K562 (cell line): ENCODE measurements around the gene METAP2. TPM values are rescaled to one million over a fixed set of nuclear protein-coding genes. Genes with fewer than 3 reads are reported as not detected.
"Not testable (repeated sequence)": the region's sequence is repeated elsewhere in the genome, so short reads cannot be mapped to it uniquely, and the experiment has no call there.

Experiments
- ATAC-seq: fragments of 200-7000 bp; cut with Tn5 transposase; 3 replicates; pipeline ENCODE4 v1.9.1; 2020; ENCODE audit warnings: moderate library complexity
- BruUV-seq: library from RNA; stranded (reverse); fragments of 400-500 nt; replicated peaks from 2 replicates; lab custom pipeline; 2021; lab: Mats Ljungman, UMichigan
- CTCF ChIA-PET: fragments of 300-600 bp; formaldehyde crosslinking; extraction: SDS; loops from one replicate; lab custom pipeline; 2021; ENCODE audit warnings: low intra/inter-chr PET ratio; lab: Yijun Ruan, JAX
- POLR2A ChIA-PET: fragments of 300-600, 350-650 bp; sonication (Branson Sonifier 250); formaldehyde crosslinking; extraction: SDS; loops from one replicate; lab custom pipeline; 2021; ENCODE audit warnings: antibody characterized with exemption, inconsistent platforms; lab: Yijun Ruan, JAX
- DNase-seq, 4 experiments: peaks; one replicate each; pipeline versions ENCODE4 v3.0.0 to v3.0.0-alpha.2; 2011 to 2018; ENCODE audit warnings: low spot score in 3 of 4, mixed read lengths in 3 of 4; ENCODE audit errors: extremely low read depth in 1 of 4
- FAIRE-seq: peaks from 2 replicates; lab custom pipeline; 2011; peaks lifted over from hg19 to GRCh38; lab: Jason Lieb, UNC
- H2AFZ ChIP-seq: 2 replicates; pipeline ENCODE4 v1.6.0; 2011; ENCODE audit warnings: low read depth, low read length, control low read depth, inconsistent platforms
- H3K27ac ChIP-seq: fragments of 200-600 bp; 3 replicates; pipeline ENCODE4 v1.8.0; 2011; ENCODE audit warnings: low read depth, mild to moderate bottlenecking, control low read depth, inconsistent platforms, low read length, moderate library complexity, mixed read lengths; ENCODE audit errors: extremely low read depth
- H3K27me3 ChIP-seq, 2 experiments: fragments of 300-600 bp in 1 of 2; 2 replicates in 1 of 2; 3 replicates in 1 of 2; pipeline versions ENCODE4 v1.6.0 to v1.8.0; 2011; ENCODE audit warnings: inconsistent platforms in 2 of 2, low read length in 2 of 2, mild to moderate bottlenecking in 1 of 2, mixed read lengths in 1 of 2, moderate library complexity in 1 of 2; ENCODE audit not compliant: control insufficient read depth in 2 of 2, insufficient read depth in 2 of 2
- H3K36me3 ChIP-seq: fragments of 300-600 bp; 3 replicates; pipeline ENCODE4 v1.8.0; 2011; ENCODE audit warnings: mild to moderate bottlenecking, low read length, inconsistent platforms; ENCODE audit not compliant: control insufficient read depth, insufficient read depth
- H3K4me1 ChIP-seq, 2 experiments: fragments of 200-600 bp in 1 of 2; replicated peaks in 1 of 2; 2 replicates in 1 of 2; 3 replicates in 1 of 2; pipeline versions ENCODE4 v1.5.1 to v1.8.0; 2011; ENCODE audit warnings: inconsistent platforms in 2 of 2, low read length in 2 of 2, mild to moderate bottlenecking in 1 of 2, mixed read lengths in 1 of 2, moderate library complexity in 1 of 2; ENCODE audit not compliant: control insufficient read depth in 2 of 2, insufficient read depth in 2 of 2
- H3K4me2 ChIP-seq: 2 replicates; pipeline ENCODE4 v1.6.1; 2011; ENCODE audit warnings: low read length, control low read depth, inconsistent platforms, mixed read lengths; ENCODE audit not compliant: insufficient read depth
- H3K4me3 ChIP-seq: fragments of 200-600 bp; sonication (generic), shearing (Covaris generic); 2 replicates; pipeline ENCODE4 v1.5.1; 2016; ENCODE audit warnings: control low read depth, inconsistent platforms
- H3K79me2 ChIP-seq: fragments of 200-600 bp; 3 replicates; pipeline ENCODE4 v1.8.0; 2011; ENCODE audit warnings: low read length, inconsistent platforms; ENCODE audit not compliant: control insufficient read depth, insufficient read depth
- H3K9ac ChIP-seq, 2 experiments: 2 replicates each; pipeline versions ENCODE4 v1.6.0 to v1.6.1; 2011; ENCODE audit warnings: low read depth in 2 of 2, low read length in 2 of 2, control low read depth in 1 of 2, inconsistent platforms in 1 of 2, mild to moderate bottlenecking in 1 of 2, mixed read lengths in 1 of 2; ENCODE audit not compliant: insufficient read depth in 1 of 2
- H3K9me1 ChIP-seq: one replicate; pipeline ENCODE4 v1.6.0; 2011; ENCODE audit warnings: inconsistent platforms, mild to moderate bottlenecking, low read length, moderate library complexity; ENCODE audit not compliant: control insufficient read depth, insufficient read depth
- H3K9me3 ChIP-seq: replicated peaks from 2 replicates; pipeline ENCODE4 v1.5.1; 2011; ENCODE audit warnings: low read depth, low read length, inconsistent platforms; ENCODE audit not compliant: control insufficient read depth, insufficient read depth
- H4K20me1 ChIP-seq: replicated peaks from 2 replicates; pipeline ENCODE4 v1.6.1; 2011; ENCODE audit warnings: low read length, inconsistent platforms, mixed read lengths; ENCODE audit not compliant: control insufficient read depth, insufficient read depth
- C11orf30 ChIP-seq: fragments of 450-650 bp; IDR thresholded peaks from 2 replicates; pipeline ENCODE4 v1.6.1; 2016; ENCODE audit warnings: low read depth, mild to moderate bottlenecking
- DPF2 ChIP-seq: fragments of 450-650 bp; IDR thresholded peaks from 2 replicates; pipeline ENCODE4 v1.6.1; 2016
- HDAC3 ChIP-seq: fragments of 450-650 bp; IDR thresholded peaks from 2 replicates; pipeline ENCODE4 v1.6.1; 2018; ENCODE audit warnings: borderline replicate concordance, mild to moderate bottlenecking, moderate library complexity; ENCODE audit not compliant: partially characterized antibody
- MAFF ChIP-seq: IDR thresholded peaks from 2 replicates; pipeline ENCODE4 v1.6.1; 2012; ENCODE audit warnings: low read length, improper control_type of control experiment
- MAFG ChIP-seq: fragments of 450-650 bp; conservative IDR thresholded peaks from 2 replicates; pipeline ENCODE4 v1.6.1; 2016; ENCODE audit warnings: missing genetic modification characterization, missing compliant biosample characterization
- MAFK ChIP-seq: IDR thresholded peaks from 2 replicates; pipeline ENCODE4 v1.6.1; 2011; ENCODE audit warnings: low read length, improper control_type of control experiment
- PTTG1 ChIP-seq: fragments of 450-650 bp; IDR thresholded peaks from 2 replicates; pipeline ENCODE4 v1.6.1; 2016; ENCODE audit warnings: low read depth, mild to moderate bottlenecking, missing genetic modification characterization, missing compliant biosample characterization
- RAD21 ChIP-seq, 2 experiments: fragments of 250-450 bp in 1 of 2; fragments of 450-650 bp in 1 of 2; sonication (Bioruptor Pico) in 1 of 2; formaldehyde crosslinking in 1 of 2; IDR thresholded peaks in 1 of 2; conservative IDR thresholded peaks in 1 of 2; 2 replicates each; pipeline versions ENCODE4 v1.4.0 to v1.8.0; 2020 to 2022; ENCODE audit warnings: mild to moderate bottlenecking in 2 of 2, moderate library complexity in 1 of 2
- RBBP5 ChIP-seq: fragments of 200-600 bp; sonication (generic); IDR thresholded peaks from 2 replicates; pipeline ENCODE4 v1.6.1; 2012; ENCODE audit warnings: borderline replicate concordance, mild to moderate bottlenecking, low read length, control low read depth, inconsistent platforms; ENCODE audit not compliant: insufficient read depth, poor library complexity, severe bottlenecking
- TFAM ChIP-seq: fragments of 250-450 bp; sonication (Bioruptor Pico); conservative IDR thresholded peaks from 2 replicates; pipeline ENCODE4 v1.5.0; 2021; ENCODE audit warnings: mild to moderate bottlenecking, moderate library complexity
- ZNF316 ChIP-seq: fragments of 450-650 bp; IDR thresholded peaks from 2 replicates; pipeline ENCODE4 v1.6.1; 2016
- ZNF79 ChIP-seq: fragments of 250-450 bp; sonication (Bioruptor Pico); IDR thresholded peaks from 2 replicates; pipeline ENCODE4 v1.4.0; 2020; ENCODE audit warnings: low read depth, mild to moderate bottlenecking, moderate library complexity
- WGBS: fragments of 100-300 bp; shearing (Covaris generic); methylation state at CpG from one replicate; pipeline ENCODE4 v1.1.6; 2016; ENCODE audit warnings: low coverage, mixed read lengths; ENCODE audit not compliant: insufficient coverage; ENCODE audit errors: missing lambda C conversion rate; 5-methylcytosine and 5-hydroxymethylcytosine counted together
- in situ Hi-C: fragments of 300-500 bp; cut with MboI; formaldehyde crosslinking; loops from 4 replicates; pipeline ENCODE4 v1.15.0; 2018; ENCODE audit warnings: inconsistent platforms, mixed read lengths
- intact Hi-C: fragments of 100-400 bp; cut with micrococcal nuclease; formaldehyde crosslinking; loops from 2 replicates; pipeline ENCODE4 v1.14.2; 2022
- polyA plus RNA-seq, 8 experiments: library from polyadenylated mRNA; depleted of rRNA in 4 of 8; stranded (reverse) in 5 of 8; unstranded in 3 of 8; fragments of >200 nt; fragmentation: Nextera tagmentation in 2 of 8; fragmentation: Illumina TruSeq in 1 of 8; extraction: Ambion mirVana in 2 of 8; extraction: Trizol in 1 of 8; gene quantifications; 2 replicates each; pipeline versions ENCODE4 v1.2.1 to v1.2.3, GENCODE V29; 2011 to 2014; ENCODE audit warnings: inconsistent platforms in 1 of 8, missing spikeins in 1 of 8
- total RNA-seq, 7 experiments: library from RNA; depleted of rRNA in 6 of 7; stranded (reverse); fragments of >200 nt in 6 of 7; fragmentation: Illumina TruSeq in 2 of 7; extraction: Trizol in 2 of 7; gene quantifications; 2 replicates each; pipeline versions ENCODE4 v1.2.1 to v1.2.3, GENCODE V29; 2011 to 2021; ENCODE audit warnings: low replicate concordance in 1 of 7
- TF ChIP-seq, protein P1 (sequence below): sonication (generic); formaldehyde crosslinking; IDR thresholded peaks from 2 replicates; pipeline ENCODE4 v1.8.0; 2023; ENCODE audit warnings: mild to moderate bottlenecking, missing genetic modification reagents
- TF ChIP-seq, protein P2 (sequence below): fragments of 450-650 bp; IDR thresholded peaks from 2 replicates; pipeline ENCODE4 v1.7.0; 2016; ENCODE audit warnings: borderline replicate concordance

METAP2 gene
- total and polyA plus RNA-seq, 9 of the 15 experiments (the other 6 are each of a cell fraction or from before 2014, with no cell fraction given) = 75.5 to 205 (median 164) TPM

DNA sequence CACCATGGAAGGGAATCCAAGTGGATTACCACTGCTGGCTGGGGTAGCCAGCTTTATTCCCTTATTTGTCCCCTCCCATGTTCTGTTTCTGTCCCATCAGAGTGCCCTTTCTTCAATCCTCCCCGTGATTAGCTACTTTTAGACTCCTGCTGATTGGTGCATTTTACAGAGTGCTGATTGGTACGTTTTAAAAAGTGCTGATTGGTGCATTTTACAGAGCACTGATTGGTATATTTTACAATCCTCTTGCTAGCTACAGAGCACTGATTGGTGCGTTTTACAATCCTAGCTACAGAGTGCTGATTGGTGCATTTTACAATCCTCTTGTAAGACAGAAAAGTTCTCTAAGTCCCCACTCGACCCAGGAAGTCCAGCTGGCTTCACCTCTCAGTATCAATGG is 28.9 kb upstream of the METAP2 start:
- ATAC-seq = not testable (repeated sequence)

DNA sequence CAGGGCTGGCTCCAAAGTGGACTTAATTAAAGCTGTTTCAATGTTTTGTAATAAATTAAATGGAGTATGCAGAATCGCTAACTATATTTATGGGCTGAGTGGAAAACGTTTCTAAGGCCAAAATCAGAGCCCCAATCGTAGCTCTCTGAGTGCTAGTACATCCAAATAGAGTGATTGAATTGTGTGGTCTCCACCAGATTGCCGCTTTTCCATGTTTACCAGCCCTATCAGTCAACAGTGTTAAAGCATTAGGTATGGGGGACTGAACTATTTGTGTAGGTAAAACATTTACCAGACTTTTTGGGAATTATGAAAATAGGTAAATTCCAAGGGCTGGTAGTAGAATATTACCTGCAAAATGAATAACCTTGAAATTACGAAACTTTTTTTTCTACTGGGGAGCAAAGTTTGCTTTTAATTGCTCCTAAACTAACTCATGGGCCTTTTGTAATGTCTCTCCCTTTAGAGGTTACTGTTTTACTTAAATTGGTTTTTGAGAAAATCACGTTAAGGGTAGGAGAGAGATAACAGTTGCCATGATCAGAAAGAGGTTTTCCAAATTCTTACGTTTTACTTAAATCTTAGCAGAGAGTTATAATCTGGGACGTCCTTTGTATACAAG is 28.0 kb upstream of the METAP2 start:
- no peak for TF ChIP-seq DPF2
- TF ChIP-seq, protein P1, sequence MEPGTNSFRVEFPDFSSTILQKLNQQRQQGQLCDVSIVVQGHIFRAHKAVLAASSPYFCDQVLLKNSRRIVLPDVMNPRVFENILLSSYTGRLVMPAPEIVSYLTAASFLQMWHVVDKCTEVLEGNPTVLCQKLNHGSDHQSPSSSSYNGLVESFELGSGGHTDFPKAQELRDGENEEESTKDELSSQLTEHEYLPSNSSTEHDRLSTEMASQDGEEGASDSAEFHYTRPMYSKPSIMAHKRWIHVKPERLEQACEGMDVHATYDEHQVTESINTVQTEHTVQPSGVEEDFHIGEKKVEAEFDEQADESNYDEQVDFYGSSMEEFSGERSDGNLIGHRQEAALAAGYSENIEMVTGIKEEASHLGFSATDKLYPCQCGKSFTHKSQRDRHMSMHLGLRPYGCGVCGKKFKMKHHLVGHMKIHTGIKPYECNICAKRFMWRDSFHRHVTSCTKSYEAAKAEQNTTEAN (CRISPR knock-in tag) = no peak
- TF ChIP-seq RAD21 (CRISPR knock-in tag; conservative IDR thresholded peaks at IDR 0.05 in 1 of 2, IDR thresholded peaks at IDR 0.05 in 1 of 2) = no peak
- TF ChIP-seq PTTG1 (tag) = no peak
- TF ChIP-seq TFAM (CRISPR knock-in tag) = no peak
- no peak for TF ChIP-seq RBBP5
- TF ChIP-seq ZNF79 (CRISPR knock-in tag) = no peak
- TF ChIP-seq, protein P2, sequence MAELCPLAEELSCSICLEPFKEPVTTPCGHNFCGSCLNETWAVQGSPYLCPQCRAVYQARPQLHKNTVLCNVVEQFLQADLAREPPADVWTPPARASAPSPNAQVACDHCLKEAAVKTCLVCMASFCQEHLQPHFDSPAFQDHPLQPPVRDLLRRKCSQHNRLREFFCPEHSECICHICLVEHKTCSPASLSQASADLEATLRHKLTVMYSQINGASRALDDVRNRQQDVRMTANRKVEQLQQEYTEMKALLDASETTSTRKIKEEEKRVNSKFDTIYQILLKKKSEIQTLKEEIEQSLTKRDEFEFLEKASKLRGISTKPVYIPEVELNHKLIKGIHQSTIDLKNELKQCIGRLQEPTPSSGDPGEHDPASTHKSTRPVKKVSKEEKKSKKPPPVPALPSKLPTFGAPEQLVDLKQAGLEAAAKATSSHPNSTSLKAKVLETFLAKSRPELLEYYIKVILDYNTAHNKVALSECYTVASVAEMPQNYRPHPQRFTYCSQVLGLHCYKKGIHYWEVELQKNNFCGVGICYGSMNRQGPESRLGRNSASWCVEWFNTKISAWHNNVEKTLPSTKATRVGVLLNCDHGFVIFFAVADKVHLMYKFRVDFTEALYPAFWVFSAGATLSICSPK = no peak
- TF ChIP-seq HDAC3 = no peak
- H3K27ac ChIP-seq = no peak overlapping the region
- FAIRE-seq = no peak
- no peaks in the 10 kb centered on the region for H3K79me2 ChIP-seq
- H3K36me3 ChIP-seq = no peaks in the 10 kb centered on the region
- H3K4me1 ChIP-seq = peaks cover 0 to 4% of the 10 kb centered on the region in 2 experiments; a peak in 2 of 5 replicates
- no peak overlapping the region for H3K4me2 ChIP-seq
- peaks cover 4 to 11% of the 10 kb centered on the region in 2 experiments; a peak in 4 of 5 replicates for H3K27me3 ChIP-seq
- no peak for DNase-seq
- ChIA-PET CTCF (no interaction called here), POLR2A (interaction anchor here (0.6 to 1.2 kb wide), 4 partner anchors 10 to 944 kb away, joined by 3 to 5 read pairs (median 4); no protein-coding TSS in a partner anchor)
- in situ Hi-C loops = no loop called here
- no peaks in the 10 kb centered on the region for H4K20me1 ChIP-seq
- no peak overlapping the region for H2AFZ ChIP-seq
- BruUV-seq = no TSS peak
- H3K4me3 ChIP-seq = no peak overlapping the region
- ATAC-seq = no peak
- intact Hi-C loops = no loop called here
- no peaks in the 10 kb centered on the region for H3K9me3 ChIP-seq
- no peaks in the 10 kb centered on the region for H3K9me1 ChIP-seq
- H3K9ac ChIP-seq = no peak overlapping the region
- WGBS = 36% methylated on average over 7 of the region's 8 CpGs

More for the DNA sequence above, 28.9 kb upstream of the METAP2 start:
- in situ Hi-C loops, H3K9me1 ChIP-seq, H3K36me3 ChIP-seq, FAIRE-seq, BruUV-seq, DNase-seq, H3K9ac ChIP-seq, H3K4me3 ChIP-seq, H4K20me1 ChIP-seq, H3K9me3 ChIP-seq, H3K27ac ChIP-seq, H3K4me2 ChIP-seq, H3K4me1 ChIP-seq, H3K79me2 ChIP-seq, intact Hi-C loops, H2AFZ ChIP-seq, CTCF ChIA-PET: not testable (repeated sequence)
- H3K27me3 ChIP-seq = peaks cover 4 to 11% of the 10 kb centered on the region in 2 experiments; a peak in 4 of 5 replicates
- WGBS = 11% methylated on average over 4 of the region's 4 CpGs
- TF ChIP-seq MAFG (tag) (peak; percentile 88), MAFK (peak; percentile 77), C11orf30 (peak; percentile 84), ZNF316 (peak; percentile 95), MAFF (peak; percentile 76)
- POLR2A ChIA-PET = interaction anchor here (0.6 to 1.2 kb wide), 2 partner anchors 9 to 943 kb away, joined by 3 to 4 read pairs; no protein-coding TSS in a partner anchor
